HG03064 (cell line): ENCODE results near the gene CLTC.

Source experiments
- ATAC-seq: cut with Tn5 transposase; IDR thresholded peaks from one replicate; pipeline ENCODE4 v1.9.1; 2021; ENCODE audit warnings: low read depth; ENCODE audit not compliant: unreplicated experiment

CLTC gene

DNA sequence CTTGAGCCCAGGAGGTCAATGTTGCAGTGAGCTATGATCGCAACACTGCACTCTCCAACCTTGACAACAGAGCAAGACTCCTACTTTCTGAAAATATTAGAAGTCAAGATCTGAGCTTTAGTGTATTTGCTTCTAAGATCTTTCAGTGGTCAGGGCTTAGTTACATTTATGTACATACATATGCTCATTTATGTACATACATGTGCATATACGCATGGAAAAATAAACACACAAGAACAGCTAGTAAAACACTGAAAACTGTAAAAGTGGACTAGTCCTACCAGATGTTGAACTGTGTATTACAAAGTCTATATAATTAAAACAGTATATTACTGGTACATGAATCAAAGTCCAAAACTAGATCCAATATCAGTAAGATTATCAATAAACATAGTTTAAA is 59.2 kb downstream of the CLTC start:
- ATAC-seq = no peak

DNA sequence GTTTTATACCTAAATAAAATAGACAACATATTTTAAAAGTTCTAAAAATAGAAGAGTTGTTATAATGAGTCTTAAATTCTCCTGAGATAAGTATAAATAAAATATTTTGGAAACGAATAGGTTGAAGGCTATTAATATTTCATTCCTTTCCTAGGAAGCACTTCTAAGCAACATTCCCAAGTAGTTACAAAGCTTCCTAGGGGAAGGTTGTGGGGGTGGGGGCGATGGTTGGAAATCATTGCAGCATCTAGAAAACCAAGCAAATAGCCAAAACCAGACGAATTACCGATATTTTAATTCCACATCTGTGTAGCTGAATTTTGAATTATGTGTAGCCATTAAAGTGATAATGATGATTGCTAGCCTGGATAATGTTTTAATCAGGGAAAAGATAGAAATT is 60.6 kb downstream of the CLTC start:
- ATAC-seq = no peak

- ATAC-seq = no peak
Measured at GRCh38 chr17:59683283-59683682, 63.6 kb downstream of the CLTC start.

GRCh38 chr17:59684967-59685366 is 65.3 kb downstream of the CLTC start:
- ATAC-seq = no peak

GRCh38 chr17:59688008-59688407 is 68.3 kb downstream of the CLTC start:
- ATAC-seq = no peak

DNA sequence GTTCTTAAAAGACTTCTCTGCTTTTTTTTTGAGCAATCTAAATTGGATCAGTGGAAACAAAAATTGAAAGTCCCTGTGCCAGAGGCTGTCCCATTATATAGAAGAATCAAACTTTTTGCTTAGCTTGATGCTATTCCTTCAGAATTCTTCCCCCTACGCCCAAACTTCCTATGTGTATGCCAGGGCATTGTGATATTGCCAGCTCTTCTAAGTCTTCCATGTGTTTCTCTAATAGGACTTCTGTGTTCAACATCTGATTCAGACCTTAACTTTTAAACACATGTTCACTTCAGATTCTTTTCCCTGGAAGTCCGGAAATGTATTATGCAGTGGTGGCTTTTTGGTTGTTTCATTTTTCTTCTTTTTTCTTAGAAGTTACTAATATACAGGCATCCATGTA is 68.8 kb downstream of the CLTC start:
- no peak for ATAC-seq

GRCh38 chr17:59693582-59693981 is 73.9 kb downstream of the CLTC start:
- no peak for ATAC-seq

DNA sequence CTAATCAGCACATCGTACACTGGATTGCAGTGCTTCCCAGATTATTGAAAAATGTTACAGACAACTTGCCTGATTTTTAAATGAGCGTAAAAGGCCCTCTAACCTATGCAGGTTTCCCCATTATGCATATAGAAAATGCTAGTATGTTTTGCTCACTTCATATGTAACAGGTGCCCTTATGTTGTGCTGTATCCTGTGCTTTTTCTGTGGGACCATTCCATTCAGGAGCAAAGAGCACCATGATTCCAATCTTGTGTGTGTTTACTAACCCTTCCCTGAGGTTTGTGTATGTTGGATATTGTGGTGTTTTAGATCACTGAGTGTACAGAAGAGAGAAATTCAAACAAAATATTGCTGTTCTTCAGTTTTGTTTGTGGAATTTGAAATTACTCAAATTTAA is 74.6 kb downstream of the CLTC start:
- no peak for ATAC-seq

GRCh38 chr17:59695945-59696681 is 76.4 kb downstream of the CLTC start:
- ATAC-seq = no peak

GRCh38 chr17:59696682-59697277 is 77.1 kb downstream of the CLTC start:
- no peak for ATAC-seq

DNA sequence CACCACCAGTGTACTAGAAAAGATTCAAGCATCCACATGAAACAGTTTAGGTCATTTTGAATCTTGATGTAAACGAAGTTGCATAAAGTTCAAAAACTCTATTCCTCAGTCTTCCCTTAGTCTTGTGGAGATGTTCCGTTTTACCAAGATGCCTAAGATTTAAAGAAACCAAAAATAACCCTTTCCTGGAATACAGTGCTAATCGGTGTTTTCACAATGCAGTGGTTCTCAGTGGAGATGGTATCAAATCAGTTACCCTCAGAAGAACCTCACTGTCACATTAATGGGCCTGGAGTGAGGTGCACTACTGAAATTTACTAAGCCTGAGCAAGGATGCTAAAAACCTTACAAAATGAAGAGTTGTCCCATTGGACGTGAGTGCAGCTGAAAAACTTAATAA is 78.4 kb downstream of the CLTC start:
- no peak for ATAC-seq

GRCh38 chr17:59699218-59699617 is 79.5 kb downstream of the CLTC start:
- ATAC-seq = no peak

- no peak for ATAC-seq
Measured at GRCh38 chr17:59699786-59700185, 80.1 kb downstream of the CLTC start.

DNA sequence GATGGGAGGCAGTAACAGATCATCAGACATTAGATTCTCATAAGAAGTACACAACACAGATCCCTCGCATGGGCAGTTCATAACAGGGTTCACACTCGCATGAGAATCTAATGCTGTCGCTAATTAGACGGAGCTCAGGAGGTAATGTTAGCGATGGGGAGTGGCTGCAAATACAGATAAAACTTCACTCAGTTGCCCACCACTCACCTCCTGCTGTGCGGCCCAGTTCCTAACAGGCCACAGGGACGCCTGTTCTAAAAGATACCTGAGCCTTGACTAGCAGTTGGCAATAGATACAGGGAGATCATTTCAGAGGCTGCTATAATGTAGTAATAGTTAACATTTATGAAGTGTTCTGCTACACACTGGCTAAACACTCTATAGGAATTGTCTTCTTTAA is 82.6 kb downstream of the CLTC start:
- no peak for ATAC-seq

DNA sequence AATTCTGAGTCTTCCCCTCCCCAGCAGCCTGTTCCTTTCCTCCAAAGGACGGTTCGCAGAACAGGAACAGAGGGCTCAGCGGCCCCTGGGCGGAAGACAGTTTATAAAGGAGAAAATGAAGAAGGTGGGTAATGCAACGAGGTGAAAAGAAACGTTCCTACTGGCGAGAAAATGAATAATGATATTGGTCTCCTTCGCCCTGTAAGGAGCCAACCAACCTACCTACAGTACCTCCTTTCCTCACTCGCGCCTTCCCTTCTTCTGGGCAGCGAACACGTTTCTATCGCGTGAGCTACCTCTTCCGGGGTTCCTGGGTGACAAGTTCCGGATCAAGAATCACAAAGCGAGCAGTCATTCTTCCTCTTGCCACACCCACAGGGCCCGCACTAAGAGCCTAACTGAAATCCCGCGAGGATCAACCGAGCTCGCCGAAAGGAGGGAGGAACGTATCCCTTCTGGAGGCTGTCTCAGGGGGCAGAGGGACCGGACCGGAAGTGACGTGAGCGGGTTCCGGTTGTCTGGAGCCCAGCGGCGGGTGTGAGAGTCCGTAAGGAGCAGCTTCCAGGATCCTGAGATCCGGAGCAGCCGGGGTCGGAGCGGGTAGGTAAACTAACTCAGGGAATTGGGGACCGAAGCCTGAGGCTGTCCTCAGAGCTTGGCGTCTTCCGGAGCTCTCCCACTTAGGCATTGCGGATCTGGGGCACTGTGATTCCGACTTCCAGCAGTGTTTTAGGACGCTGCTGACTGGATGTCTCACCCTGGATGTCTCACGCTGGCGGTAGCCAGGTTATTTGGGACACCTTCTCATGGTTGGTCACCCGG is 87.7 kb downstream of the CLTC start, which contains the start of the genes PTRH2 and VMP1:
Gene PTRH2, minus strand, starts transcription at position 282 of the 822 bp plus-strand sequence. CDS start 9,452 bp downstream, outside the sequence.
Gene VMP1, plus strand, starts transcription at position 506 of the 822 bp plus-strand sequence. CDS start 23,793 bp downstream, outside the sequence.
- peak; percentile 91 for ATAC-seq

DNA sequence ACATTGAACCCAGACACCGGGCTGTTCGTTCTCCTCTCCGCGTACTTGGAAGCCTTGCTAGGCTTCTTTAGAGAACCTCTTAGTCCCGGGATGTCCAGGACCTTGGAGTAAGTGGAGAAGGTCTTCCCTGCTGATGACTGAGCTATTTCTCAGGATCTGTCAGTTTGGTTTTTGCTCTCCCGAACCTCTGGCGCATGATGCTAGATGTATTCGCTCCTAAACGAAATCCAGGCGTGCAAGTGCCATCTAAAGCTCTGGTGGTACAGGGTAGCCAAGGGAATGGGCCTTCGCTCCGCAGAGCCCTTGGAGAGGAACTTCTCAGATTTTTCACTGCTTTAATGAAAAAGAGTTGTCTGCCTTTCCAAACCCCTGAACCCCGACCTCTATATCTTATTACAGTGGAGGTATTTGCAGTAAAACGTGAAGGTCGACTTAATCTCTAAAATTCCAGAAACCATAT is 88.3 kb downstream of the CLTC start:
- ATAC-seq = no peak

DNA sequence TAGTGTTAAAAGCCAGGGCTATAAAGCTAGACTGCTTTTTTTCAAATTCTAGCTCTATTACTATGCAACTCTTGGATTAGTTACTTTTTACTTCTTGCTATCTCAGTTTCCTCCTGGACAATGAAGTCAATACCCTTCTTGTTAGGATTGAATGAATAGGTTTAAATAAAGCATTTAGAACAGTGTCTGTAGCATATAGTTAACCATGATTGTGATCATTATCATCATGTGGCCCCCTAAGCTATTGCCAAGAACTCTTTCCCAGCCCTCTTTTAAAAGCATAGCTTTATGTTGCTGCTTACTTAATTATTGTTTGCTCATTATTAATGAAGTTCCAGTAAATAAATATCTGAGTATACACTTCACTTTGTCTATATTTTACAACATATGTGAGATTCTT is 92.2 kb downstream of the CLTC start:
- no peak for ATAC-seq

GRCh38 chr17:59712862-59713261 is 93.2 kb downstream of the CLTC start:
- ATAC-seq = no peak

- no peak for ATAC-seq
Measured at GRCh38 chr17:59714255-59714654, 94.6 kb downstream of the CLTC start.

DNA sequence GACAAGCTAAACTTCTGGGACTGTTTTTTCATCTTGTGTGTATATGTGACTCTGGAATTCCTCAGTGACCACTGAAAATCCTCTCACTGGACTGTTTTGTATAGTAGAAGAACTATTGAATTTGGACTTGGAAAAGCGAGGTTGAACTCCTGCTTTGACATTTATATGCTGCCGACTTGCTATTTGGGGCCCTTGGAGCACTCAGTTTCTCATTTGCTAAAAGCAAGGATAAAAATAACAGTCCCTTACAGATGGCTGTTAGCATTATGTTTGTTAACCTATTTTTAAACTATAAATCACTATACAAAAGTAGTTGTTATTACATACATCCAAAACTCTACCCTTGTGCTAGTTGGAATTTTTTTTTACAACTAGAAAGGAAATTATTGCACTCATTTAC is 96.7 kb downstream of the CLTC start:
- no peak for ATAC-seq

DNA sequence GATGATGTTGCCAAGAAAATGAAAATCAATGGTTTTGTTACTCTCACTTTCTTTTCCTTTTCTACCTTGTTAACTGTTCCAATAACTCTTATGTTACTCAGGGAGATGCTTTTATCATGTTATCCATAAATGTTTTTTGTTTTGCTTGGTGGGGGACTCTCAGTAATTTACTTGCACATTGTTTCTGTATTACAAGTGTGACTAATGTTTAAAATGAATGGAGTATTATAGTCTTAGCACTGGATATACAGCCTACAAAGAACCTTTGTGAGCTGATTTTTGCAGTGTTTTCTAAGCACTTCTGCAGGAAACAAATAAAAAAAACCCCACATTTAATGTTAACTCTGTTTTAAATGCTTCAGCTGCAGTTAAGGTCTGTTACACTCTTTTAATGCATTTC is 99.8 kb downstream of the CLTC start:
- no peak for ATAC-seq
